Breast epithelium (tissue), 3 donors: ENCODE data around the gene NAV2.

Experiments used
- CTCF ChIP-seq, 3 donors: fragments of 450-650 bp; IDR thresholded peaks; one replicate each; pipeline ENCODE4 v1.5.1; 2016 to 2017; ENCODE audit warnings: antibody characterized with exemption in 3 of 3, mild to moderate bottlenecking in 3 of 3, moderate library complexity in 3 of 3
- POLR2A ChIP-seq: fragments of 450-650 bp; IDR thresholded peaks from one replicate; pipeline ENCODE4 v1.6.1; 2016; ENCODE audit warnings: antibody characterized with exemption, mild to moderate bottlenecking, moderate library complexity
- POLR2AphosphoS5 ChIP-seq, 3 donors: sonication (generic); formaldehyde crosslinking; IDR thresholded peaks; one replicate each; pipeline ENCODE4 v1.6.1; 2017; ENCODE audit warnings: antibody characterized with exemption in 3 of 3

GRCh38 chr11:20138707-20139106, 426.1 kb downstream of the NAV2 start:
- TF ChIP-seq POLR2A (no peak), CTCF (IDR thresholded peaks at IDR 0.05) (no peak), POLR2AphosphoS5 (IDR thresholded peaks at IDR 0.05) (no peak)
